AG04450 (cell line): ENCODE results near the gene QRFPR. TPM values are rescaled to one million over a fixed set of nuclear protein-coding genes. Genes with fewer than 3 reads are reported as not detected.

Experiments
- CTCF ChIA-PET: fragments of 300-600, 350-600 bp; formaldehyde crosslinking; extraction: SDS; loops from one replicate; lab custom pipeline; 2022; ENCODE audit warnings: antibody characterized with exemption, inconsistent platforms; lab: Charles Lee
- POLR2A ChIA-PET: fragments of 350-600 bp; formaldehyde crosslinking; extraction: SDS; loops from one replicate; lab custom pipeline; 2021; ENCODE audit warnings: antibody characterized with exemption, inconsistent platforms; lab: Yijun Ruan, JAX
- DNase-seq: peaks from one replicate; pipeline ENCODE4 v3.0.0-alpha.2; 2011; ENCODE audit warnings: low read depth, low spot score
- H3K27ac ChIP-seq: one replicate; pipeline ENCODE4 v1.5.1; 2012; ENCODE audit warnings: low read depth, low read length, control low read depth
- H3K27me3 ChIP-seq: one replicate; pipeline ENCODE4 v1.6.0; 2012; ENCODE audit warnings: low read length; ENCODE audit not compliant: control insufficient read depth, insufficient read depth
- H3K4me3 ChIP-seq: 2 replicates; pipeline ENCODE4 v1.5.1; 2011; ENCODE audit warnings: mild to moderate bottlenecking, low read depth, low read length, control low read depth
- H3K9me3 ChIP-seq: 2 replicates; pipeline ENCODE4 v1.5.1; 2012; ENCODE audit warnings: low read length; ENCODE audit not compliant: control insufficient read depth, insufficient read depth
- polyA plus RNA-seq: library from polyadenylated mRNA; depleted of rRNA; stranded (reverse); fragments of >200 nt; gene quantifications from 2 replicates; pipeline ENCODE4 v1.2.3, GENCODE V29; 2011
- TF ChIP-seq, protein P1 (sequence below): IDR thresholded peaks from 2 replicates; pipeline ENCODE4 v1.5.1; 2011; ENCODE audit warnings: low read depth, low read length, control low read depth, inconsistent platforms

Gene QRFPR
- polyA plus RNA-seq, 1 experiment = not detected

DNA sequence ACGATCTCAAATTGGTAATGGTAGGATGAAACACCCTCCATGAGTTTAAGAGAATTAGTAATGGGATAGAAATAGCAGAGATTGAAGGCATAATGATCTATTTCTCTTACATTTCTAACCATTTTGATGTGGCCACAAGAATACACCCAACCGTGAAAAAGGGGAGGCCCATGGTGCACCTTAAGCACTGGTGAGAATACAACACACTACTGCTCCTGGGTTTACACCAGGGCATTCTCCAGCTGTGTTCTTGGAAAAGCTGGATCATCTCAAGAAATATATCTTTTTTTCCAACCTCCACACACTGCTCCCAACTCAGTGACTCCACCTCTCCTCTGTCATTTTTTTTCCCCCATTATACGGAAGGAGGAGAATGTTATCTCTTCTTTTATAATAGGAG is 1.5 kb downstream of the QRFPR start:
- no peak for DNase-seq
- TF ChIP-seq, protein P1, sequence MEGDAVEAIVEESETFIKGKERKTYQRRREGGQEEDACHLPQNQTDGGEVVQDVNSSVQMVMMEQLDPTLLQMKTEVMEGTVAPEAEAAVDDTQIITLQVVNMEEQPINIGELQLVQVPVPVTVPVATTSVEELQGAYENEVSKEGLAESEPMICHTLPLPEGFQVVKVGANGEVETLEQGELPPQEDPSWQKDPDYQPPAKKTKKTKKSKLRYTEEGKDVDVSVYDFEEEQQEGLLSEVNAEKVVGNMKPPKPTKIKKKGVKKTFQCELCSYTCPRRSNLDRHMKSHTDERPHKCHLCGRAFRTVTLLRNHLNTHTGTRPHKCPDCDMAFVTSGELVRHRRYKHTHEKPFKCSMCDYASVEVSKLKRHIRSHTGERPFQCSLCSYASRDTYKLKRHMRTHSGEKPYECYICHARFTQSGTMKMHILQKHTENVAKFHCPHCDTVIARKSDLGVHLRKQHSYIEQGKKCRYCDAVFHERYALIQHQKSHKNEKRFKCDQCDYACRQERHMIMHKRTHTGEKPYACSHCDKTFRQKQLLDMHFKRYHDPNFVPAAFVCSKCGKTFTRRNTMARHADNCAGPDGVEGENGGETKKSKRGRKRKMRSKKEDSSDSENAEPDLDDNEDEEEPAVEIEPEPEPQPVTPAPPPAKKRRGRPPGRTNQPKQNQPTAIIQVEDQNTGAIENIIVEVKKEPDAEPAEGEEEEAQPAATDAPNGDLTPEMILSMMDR = no peak
- ChIA-PET POLR2A (no interaction called here), CTCF (interaction anchor here (1.7 kb wide), 1 partner anchor 9 kb away, joined by 6 read pairs; no protein-coding TSS in a partner anchor)
- H3K4me3 ChIP-seq = no peak overlapping the region
- H3K27me3 ChIP-seq = peaks cover 20% of the 10 kb centered on the region
- H3K9me3 ChIP-seq = peaks cover 3% of the 10 kb centered on the region; the same call in 1 of the 2 replicates
- no peak overlapping the region for H3K27ac ChIP-seq

DNA sequence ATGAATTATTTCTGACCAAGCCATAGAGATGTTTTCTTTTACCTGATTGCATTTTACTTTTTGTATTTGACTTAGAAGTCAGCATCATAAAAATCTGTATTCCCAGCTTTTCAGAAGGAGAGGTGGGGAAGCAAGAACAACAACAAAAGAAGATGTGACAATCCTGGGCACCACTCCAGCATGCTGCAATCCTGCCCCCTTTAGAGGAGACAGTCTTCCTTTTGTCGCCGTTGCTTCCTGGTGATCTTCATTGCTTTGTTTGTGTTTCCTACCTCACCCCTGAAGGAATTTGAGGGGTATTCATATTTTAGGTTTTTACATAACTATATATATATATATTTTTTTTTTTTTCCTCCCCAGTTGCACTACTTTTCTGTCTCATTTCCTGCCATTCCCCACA is 3.7 kb downstream of the QRFPR start:
- H3K4me3 ChIP-seq = no peak overlapping the region
- ChIA-PET POLR2A (no interaction called here), CTCF (no interaction called here)
- no peak overlapping the region for H3K27ac ChIP-seq
- peaks cover 3% of the 10 kb centered on the region; the same call in 1 of the 2 replicates for H3K9me3 ChIP-seq
- peaks cover 20% of the 10 kb centered on the region for H3K27me3 ChIP-seq
- no peak for DNase-seq
- TF ChIP-seq, protein P1 = no peak

DNA sequence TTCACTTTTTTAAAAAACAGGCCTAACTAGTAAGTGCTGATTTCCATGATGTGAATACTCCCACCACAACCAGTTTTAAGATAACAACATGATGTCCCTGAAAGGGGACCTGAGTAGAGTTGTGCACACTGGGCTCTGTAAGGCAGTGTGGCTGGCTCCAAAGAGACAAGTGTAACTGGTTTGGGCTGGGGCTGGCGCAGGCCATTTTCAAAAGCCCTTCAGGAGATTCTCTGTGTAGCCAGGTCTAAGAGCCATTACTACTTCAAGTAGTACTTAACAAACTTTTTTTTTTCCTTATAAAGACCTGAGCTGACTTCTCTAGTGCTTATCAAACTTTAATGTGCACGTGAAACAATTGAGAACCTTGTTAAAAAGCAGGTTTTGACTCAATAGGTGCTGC is 4.3 kb downstream of the QRFPR start:
- TF ChIP-seq, protein P1 = no peak
- ChIA-PET CTCF (no interaction called here), POLR2A (no interaction called here)
- no peak overlapping the region for H3K27ac ChIP-seq
- peaks cover 3% of the 10 kb centered on the region; the same call in 1 of the 2 replicates for H3K9me3 ChIP-seq
- H3K27me3 ChIP-seq = peaks cover 20% of the 10 kb centered on the region
- H3K4me3 ChIP-seq = no peak overlapping the region
- DNase-seq = no peak

DNA sequence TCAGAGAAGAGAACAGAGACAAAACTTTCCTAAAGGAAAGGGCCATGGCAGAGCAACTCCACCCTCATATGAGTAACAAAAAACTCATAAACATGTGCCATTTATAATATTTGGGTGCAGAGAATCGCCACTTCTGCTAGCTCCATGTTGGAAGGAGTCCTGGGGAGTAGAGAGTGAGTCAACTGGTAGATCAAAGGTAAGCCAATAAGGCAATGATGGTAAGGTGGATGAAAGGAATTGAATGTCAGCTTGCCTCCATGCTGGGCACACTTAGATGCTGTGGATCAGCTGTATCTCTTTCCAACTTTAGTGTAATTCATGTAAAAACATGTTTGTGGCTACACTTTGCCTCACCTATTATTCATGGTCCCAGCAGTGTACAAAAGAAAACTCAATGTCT is 4.7 kb downstream of the QRFPR start:
- ChIA-PET CTCF (no interaction called here), POLR2A (no interaction called here)
- no peak overlapping the region for H3K27ac ChIP-seq
- peaks cover 3% of the 10 kb centered on the region; the same call in 1 of the 2 replicates for H3K9me3 ChIP-seq
- no peak overlapping the region for H3K4me3 ChIP-seq
- no peak for DNase-seq
- TF ChIP-seq, protein P1 = no peak
- peaks cover 20% of the 10 kb centered on the region for H3K27me3 ChIP-seq

DNA sequence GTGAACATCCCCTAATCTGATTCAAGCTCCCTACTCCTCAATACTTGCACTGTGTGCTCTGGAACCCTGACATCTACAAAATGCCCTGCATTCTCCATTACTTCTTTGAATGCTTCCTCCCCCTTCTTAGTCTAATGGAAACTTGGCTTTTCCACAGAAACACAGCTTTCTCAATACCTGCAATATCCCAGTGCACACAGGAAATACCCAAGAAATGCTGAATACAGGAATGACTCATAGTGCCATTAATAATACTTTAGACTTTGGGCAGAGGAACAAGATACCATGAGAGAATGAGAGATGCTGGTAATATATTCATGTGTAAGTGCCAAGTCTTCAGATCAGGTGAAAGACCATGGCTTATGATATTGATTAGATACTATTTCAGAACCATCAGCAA is 5.6 kb downstream of the QRFPR start:
- Histone ChIP-seq H3K9me3 (no peaks in the 10 kb centered on the region; the same call in 1 of the 2 replicates), H3K27ac (no peak overlapping the region), H3K27me3 (peaks cover 12% of the 10 kb centered on the region), H3K4me3 (no peak overlapping the region)
- CTCF ChIA-PET = interaction anchor here (1.6 kb wide), 1 partner anchor 282 kb away, joined by 7 read pairs; no protein-coding TSS in a partner anchor
- POLR2A ChIA-PET = no interaction called here
- TF ChIP-seq, protein P1 = no peak
- no peak for DNase-seq
